HG03439 (cell line): Measurements from ENCODE around the gene XAGE1B.
"Not testable (repeated sequence)": the region's sequence is repeated elsewhere in the genome, so short reads cannot be mapped to it uniquely, and the experiment has no call there.

Source experiments
- ATAC-seq: cut with Tn5 transposase; IDR thresholded peaks from one replicate; pipeline ENCODE4 v1.9.1; 2021; ENCODE audit warnings: mild to moderate bottlenecking, moderate library complexity; ENCODE audit not compliant: unreplicated experiment

Gene XAGE1B, protein sequence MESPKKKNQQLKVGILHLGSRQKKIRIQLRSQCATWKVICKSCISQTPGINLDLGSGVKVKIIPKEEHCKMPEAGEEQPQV

DNA sequence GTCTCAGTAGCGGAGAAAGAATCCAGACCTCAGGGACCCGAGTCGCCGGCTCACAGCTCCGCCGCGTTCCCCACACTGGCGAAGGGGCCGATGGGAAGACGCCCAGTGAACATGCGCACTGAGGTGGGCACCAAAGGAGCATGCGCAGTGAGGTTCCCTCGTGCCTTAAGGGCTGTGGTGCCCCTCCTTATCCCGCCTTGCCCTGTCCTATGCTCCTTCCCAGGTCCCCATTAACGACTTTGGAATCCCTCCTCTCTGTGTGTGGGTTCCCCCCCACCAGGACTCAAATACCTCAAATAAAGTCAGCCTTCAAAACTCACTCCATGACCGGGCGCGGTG, at the start of gene XAGE1B:
Gene XAGE1B (minus strand): TSS at position 77 of the 339 bp plus-strand sequence. CDS start 1,536 bp downstream, outside the sequence.
- not testable (repeated sequence) for ATAC-seq

GRCh38 chrX:52563105-52563504, 46.2 kb upstream of the XAGE1B start:
- ATAC-seq = no peak

- ATAC-seq = no peak
Observed at GRCh38 chrX:52558140-52558539, 41.3 kb upstream of the XAGE1B start.

GRCh38 chrX:52556741-52557140, 39.9 kb upstream of the XAGE1B start:
- ATAC-seq = no peak

- no peak for ATAC-seq
Observed at GRCh38 chrX:52553995-52554642, 37.3 kb upstream of the XAGE1B start.

- ATAC-seq = not testable (repeated sequence)
Observed at GRCh38 chrX:52548769-52549168, 31.9 kb upstream of the XAGE1B start.

- ATAC-seq = no peak
Observed at GRCh38 chrX:52544147-52544840, 27.4 kb upstream of the XAGE1B start.

DNA sequence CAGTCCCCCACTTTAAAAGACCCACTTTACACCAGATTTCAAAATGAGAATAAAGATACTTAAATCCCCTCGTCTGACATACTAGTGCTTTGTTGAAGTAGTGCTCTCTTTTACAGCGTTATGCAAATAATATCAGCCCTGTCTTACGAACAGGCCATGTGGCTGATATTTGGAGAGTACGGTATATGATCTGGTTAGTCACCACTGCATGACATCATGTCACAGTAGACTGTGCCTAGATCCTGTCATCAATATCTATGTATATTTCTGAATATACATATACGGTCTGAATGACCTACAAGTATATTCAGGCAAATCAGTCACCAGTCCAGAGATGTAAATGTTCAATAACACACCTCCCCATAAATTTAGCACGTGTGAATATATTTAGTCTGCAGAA, 25.4 kb upstream of the XAGE1B start:
- no peak for ATAC-seq

- not testable (repeated sequence) for ATAC-seq
Observed at GRCh38 chrX:52541051-52541450, 24.2 kb upstream of the XAGE1B start.

GRCh38 chrX:52516110-52516986, 515 bp downstream of the XAGE1B start:
- not testable (repeated sequence) for ATAC-seq

DNA sequence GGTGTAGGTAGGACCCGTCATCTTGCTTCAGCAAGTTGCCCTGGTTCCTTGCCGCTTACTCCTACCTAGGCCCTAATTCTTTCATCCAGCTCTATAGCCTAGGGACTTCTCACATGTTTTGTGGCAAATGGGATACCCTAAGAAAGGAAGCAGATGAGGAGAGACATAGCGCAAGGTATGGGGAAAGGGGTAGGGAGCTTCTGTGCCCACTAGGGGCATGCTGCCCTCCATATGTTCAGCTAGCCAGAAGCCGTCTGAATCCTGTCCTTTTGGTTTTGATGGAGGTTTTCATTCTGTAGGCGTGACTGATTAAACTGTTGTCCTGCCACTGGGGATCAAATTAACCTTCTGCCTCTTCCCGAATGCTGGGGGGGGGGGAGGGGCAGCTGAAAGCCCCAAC, 5.7 kb downstream of the XAGE1B start:
- ATAC-seq = not testable (repeated sequence)

DNA sequence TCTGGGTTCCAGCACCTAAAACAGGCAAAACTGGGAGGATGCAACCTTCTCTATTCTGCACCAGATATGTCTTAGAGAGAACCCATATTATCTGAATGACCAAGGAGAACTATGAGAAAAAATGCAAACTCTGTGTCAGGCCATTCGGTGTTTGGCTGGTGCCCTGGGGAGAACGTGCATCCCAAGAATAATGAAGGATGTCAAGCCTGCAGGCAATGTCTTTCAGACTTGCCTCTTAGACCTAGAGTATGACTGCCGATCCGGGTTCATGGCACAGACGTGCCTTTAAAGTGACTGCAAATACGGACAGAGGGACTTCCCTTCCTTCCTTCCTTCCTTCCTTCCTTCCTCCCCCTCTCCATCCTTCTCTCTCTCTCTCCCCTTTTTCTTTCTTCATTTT, 6.9 kb downstream of the XAGE1B start:
- no peak for ATAC-seq

- no peak for ATAC-seq
Observed at GRCh38 chrX:52507331-52507730, 9.5 kb downstream of the XAGE1B start.

- ATAC-seq = no peak
Observed at GRCh38 chrX:52504551-52504950, 12.3 kb downstream of the XAGE1B start.

GRCh38 chrX:52501362-52501761, 15.5 kb downstream of the XAGE1B start:
- not testable (repeated sequence) for ATAC-seq

GRCh38 chrX:52496419-52496772, 20.5 kb downstream of the XAGE1B start:
- not testable (repeated sequence) for ATAC-seq

DNA sequence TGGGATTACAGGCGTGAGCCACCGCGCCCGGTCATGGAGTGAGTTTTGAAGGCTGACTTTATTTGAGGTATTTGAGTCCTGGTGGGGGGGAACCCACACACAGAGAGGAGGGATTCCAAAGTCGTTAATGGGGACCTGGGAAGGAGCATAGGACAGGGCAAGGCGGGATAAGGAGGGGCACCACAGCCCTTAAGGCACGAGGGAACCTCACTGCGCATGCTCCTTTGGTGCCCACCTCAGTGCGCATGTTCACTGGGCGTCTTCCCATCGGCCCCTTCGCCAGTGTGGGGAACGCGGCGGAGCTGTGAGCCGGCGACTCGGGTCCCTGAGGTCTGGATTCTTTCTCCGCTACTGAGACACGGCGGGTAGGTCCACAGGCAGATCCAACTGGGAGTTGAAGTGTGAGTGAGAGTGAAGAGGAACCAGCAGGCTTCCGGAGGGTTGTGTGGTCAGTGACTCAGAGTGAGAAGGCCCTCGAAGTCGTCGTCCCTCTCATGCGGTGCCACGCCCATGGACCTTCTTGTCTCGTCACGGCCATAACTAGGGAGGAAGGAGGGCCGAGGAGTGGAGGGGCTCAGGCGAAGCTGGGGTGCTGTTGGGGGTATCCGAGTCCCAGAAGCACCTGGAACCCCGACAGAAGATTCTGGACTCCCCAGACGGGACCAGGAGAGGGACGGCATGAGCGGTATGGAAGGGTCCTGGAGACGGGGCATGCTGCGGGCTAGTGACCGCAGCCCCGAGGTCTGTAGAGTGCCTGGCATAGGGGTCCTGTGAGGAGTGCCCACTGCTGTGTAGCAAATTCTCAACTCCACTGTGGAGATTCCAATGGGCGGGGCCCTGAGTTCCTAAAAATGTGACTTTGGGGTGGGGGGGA, 21.1 kb downstream of the XAGE1B start, which contains the start of gene XAGE1A:
Gene XAGE1A (plus strand): TSS at position 264 of the 874 bp plus-strand sequence. CDS start 1,554 bp downstream, outside the sequence.
- not testable (repeated sequence) for ATAC-seq

- ATAC-seq = not testable (repeated sequence)
Observed at GRCh38 chrX:52471301-52471700, 45.6 kb downstream of the XAGE1B start.
